ENCODE measurements around the gene RUNDC1. TPM values are rescaled to one million over a fixed set of nuclear protein-coding genes. Genes with fewer than 3 reads are reported as not detected.

The RUNDC1 gene
- total and polyA plus RNA-seq, 2 experiments from 2014 or later = 6.1 to 11.9 TPM

GRCh38 chr17:42992872-42993271 lies 12.5 kb downstream of the RUNDC1 start:
- no peaks in the 10 kb centered on the region for H4K20me1 ChIP-seq (replicated peaks; ENCODE audit: insufficient read depth)
- 0 out of 2 replicates have a peak, but pooled peaks cover 10% of the 10 kb centered on the region for H3F3A ChIP-seq (replicated peaks; ENCODE audit: low read depth)
- H3K4me2 ChIP-seq = no peak overlapping the region
- H3K79me2 ChIP-seq (replicated peaks; ENCODE audit: insufficient read depth) = no peaks in the 10 kb centered on the region
- Mint-ChIP-seq H3K4me1 (peaks cover 6% of the 10 kb centered on the region; the same call in 2 of the 3 replicates), H3K4me3 (no peak overlapping the region), H3K27me3 (ENCODE audit: insufficient read depth, low read depth, poor library complexity) (peaks cover under 1% of the 10 kb centered on the region), H3K27ac (no peak overlapping the region), H3K36me3 (ENCODE audit: low read depth) (peaks cover 57% of the 10 kb centered on the region), H3K9me3 (no peaks in the 10 kb centered on the region; the same call in 2 of the 3 replicates)
- no peak for ATAC-seq
- peaks cover 20% of the 10 kb centered on the region for H3K36me3 ChIP-seq (ENCODE audit: insufficient read depth)
- H3K4me1 ChIP-seq (ENCODE audit: insufficient read depth) = peaks cover 6% of the 10 kb centered on the region; the same call in 1 of the 2 replicates
- H3K4me3 ChIP-seq = no peak overlapping the region
- H3K27ac ChIP-seq (ENCODE audit: low read depth) = no peak overlapping the region
- TF ChIP-seq EZH2phosphoT487 (IDR thresholded peaks at IDR 0.05; ENCODE audit: unreplicated experiment) (no peak), NANOG (IDR thresholded peaks at IDR 0.05; ENCODE audit: borderline replicate concordance) (no peak), CTCF (conservative IDR thresholded peaks at IDR 0.05; ENCODE audit: low read depth in 2 of 2) (no peak), ZNF331 (CRISPR knock-in tag; IDR thresholded peaks at IDR 0.05; ENCODE audit: low read depth) (no peak), ETS1 (IDR thresholded peaks at IDR 0.05) (no peak), ZNF462 (CRISPR knock-in tag; IDR thresholded peaks at IDR 0.05) (no peak), EZH2 (IDR thresholded peaks at IDR 0.05; ENCODE audit: low read depth, unreplicated experiment) (no peak), JUNB (IDR thresholded peaks at IDR 0.05; ENCODE audit: unreplicated experiment) (no peak), REST (IDR thresholded peaks at IDR 0.05; ENCODE audit: unreplicated experiment) (no peak), STAT1 (IDR thresholded peaks at IDR 0.05; ENCODE audit: unreplicated experiment) (no peak), ZNF114 (CRISPR knock-in tag; IDR thresholded peaks at IDR 0.05) (no peak), CREB1 (CRISPR knock-in tag; IDR thresholded peaks at IDR 0.05; ENCODE audit: low read depth) (no peak), POLR2AphosphoS5 (IDR thresholded peaks at IDR 0.05; ENCODE audit: low read depth) (no peak)
- no peak for DNase-seq (ENCODE audit: low spot score)
- no peaks in the 10 kb centered on the region for H3K27me3 ChIP-seq (ENCODE audit: insufficient read depth)
- no peak overlapping the region for H2AFZ ChIP-seq
- no peaks in the 10 kb centered on the region for H3K9me2 ChIP-seq (ENCODE audit: insufficient read depth)

Measured in GM23338 (cell line).